GM21737 (cell line): Measurements from ENCODE around the gene ADSS1.
"Not testable (repeated sequence)": the region's sequence is repeated elsewhere in the genome, so short reads cannot be mapped to it uniquely, and the experiment has no call there.

Experiments used
- ATAC-seq: cut with Tn5 transposase; IDR thresholded peaks from one replicate; pipeline ENCODE4 v1.9.1; 2021; ENCODE audit warnings: mild to moderate bottlenecking, moderate library complexity; ENCODE audit not compliant: unreplicated experiment

The ADSS1 gene

DNA sequence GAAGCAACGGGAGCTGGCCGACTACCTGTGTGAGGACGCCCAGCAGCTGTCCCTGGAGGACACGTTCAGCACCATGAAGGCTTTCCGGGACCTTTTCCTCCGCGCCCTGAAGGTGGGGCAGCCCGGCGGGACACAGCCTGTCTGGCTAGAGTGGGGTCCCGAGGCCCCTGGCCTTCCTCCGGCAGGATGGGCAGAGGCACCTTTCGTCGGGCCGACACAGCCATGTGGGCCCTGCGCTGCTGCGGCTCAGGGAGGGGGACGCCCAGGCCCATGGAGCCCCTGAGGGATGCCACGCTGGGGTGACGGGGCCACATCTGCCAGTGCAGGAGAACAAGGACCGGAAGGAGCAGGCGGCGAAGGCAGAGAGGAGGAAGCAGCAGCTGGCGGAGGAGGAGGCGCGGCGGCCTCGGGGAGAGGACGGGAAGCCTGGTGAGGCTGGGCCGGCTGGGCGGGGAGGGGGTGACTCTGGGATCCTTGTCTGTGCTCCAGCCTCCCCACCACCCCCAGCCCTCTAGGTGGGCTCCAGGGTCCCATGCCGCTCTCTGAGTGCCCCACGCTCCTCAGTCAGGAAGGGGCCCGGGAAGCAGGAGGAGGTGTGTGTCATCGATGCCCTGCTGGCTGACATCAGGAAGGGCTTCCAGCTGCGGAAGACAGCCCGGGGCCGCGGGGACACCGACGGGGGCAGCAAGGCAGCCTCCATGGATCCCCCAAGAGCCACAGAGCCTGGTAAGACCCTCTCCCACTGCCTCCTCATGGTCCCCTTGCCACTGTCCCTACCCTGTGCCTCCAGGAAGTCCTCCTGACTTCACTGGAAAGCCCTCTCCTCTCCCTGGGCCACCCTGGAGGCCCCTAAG, 10.9 kb upstream of the ADSS1 start:
- ATAC-seq, result no peak

DNA sequence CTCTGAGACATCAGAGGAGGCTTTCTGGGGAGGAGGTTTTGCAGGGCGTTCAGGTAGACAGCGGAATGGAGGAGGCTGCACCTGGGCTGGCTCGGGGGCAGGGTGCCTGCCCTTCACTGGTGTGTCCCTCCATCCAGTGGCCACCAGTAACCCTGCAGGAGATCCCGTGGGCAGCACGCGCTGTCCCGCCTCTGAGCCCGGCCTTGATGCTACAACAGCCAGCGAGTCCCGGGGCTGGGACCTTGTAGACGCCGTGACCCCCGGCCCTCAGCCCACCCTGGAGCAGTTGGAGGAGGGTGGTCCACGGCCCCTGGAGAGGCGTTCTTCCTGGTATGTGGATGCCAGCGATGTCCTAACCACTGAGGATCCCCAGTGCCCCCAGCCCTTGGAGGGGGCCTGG, 10.0 kb upstream of the ADSS1 start:
- ATAC-seq, result no peak

DNA sequence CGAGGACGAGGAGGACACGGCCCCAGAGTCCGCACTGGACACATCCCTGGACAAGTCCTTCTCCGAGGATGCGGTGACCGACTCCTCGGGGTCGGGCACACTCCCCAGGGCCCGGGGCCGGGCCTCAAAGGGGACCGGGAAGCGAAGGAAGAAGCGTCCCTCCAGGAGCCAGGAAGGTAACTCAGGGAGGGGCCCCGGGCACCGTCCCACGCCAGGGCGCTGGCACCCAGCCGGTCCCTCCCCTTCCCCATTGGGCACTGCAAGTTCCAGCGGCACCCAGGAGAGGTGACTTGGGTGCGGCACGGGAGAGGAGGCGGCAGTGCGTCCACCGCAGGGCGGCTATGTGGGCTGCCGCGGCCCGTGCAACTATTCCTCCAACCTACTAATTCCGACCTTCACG, 9.3 kb upstream of the ADSS1 start:
- ATAC-seq, result no peak

DNA sequence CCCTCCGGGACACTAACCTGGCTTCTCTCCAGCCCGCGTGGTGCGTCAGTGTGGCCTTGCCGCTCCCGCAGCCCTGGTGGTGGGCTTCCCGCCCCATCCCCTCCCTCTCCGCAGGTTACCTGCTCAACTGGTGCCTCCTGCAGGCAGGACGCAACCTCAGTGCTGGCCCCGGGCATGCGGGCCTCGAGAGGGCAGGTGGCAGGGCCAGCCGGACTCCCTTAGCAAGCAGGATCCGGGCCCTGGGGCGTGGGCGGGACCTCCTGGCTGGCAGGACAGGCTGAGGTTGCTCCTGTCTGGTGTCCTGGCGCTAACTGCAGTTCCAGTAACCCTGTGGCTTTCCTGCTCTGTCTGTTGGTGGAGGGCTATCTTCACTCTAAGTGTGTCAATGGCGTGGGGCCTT, 8.6 kb upstream of the ADSS1 start:
- ATAC-seq, result no peak

DNA sequence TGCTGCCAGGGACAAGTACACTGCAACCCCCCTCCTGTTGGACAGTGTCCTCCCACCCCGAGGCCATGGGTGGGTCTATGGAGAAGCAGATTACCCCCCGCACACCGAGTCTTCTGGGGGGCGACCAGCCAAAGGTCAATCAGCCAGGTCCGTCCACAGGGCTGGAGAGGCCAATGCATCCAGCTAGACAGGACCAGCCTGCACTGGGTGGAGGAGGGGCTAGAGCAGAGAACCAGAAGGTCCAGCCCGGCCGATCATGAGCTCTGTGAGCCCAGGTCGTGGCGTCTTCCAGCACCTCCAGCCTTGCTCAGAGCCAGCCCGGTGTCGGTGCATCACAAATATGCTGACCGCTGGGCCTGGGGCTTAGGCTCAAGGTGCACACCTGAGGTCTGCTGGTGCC, 8.2 kb upstream of the ADSS1 start:
- ATAC-seq, result no peak

DNA sequence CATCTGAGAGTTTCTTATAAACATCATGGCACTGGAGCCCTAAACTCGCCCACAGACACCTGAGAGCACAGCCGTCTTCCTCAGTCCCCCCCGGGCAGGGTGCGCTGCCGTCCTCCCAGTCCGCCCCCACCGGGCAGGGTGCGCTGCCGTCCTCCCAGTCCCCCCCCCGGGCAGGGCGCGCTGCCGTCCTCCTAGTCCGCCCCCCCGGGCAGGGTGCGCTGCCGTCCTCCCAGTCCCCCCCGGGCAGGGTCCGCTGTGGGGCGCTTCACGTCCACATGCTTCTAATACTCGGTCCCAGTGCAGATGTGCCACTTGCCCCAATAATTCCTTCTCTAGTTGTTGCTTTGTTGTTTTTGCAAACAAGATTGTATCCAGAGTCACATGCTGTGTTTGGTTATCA, 6.9 kb upstream of the ADSS1 start:
- ATAC-seq, result no peak

DNA sequence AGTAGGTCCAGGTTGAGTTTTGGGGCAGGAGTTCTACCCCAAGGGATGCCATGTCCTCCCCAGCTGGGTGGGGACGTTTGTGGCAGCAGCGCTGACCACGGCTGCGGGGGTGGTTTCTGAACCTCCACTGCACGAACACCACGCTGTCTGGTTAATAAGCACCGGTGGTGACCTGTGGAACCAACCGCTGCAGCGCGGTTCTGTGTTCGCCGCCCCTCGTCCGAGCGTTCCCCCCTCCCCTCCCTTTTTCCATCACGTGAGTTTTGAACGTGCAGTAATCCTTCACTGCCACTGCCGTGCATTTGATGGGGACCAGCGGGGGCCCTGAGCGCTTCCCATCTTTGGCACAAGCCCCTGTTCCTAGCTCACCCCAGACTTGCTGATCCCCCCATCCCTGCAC, 6.4 kb upstream of the ADSS1 start:
- ATAC-seq, result no peak

DNA sequence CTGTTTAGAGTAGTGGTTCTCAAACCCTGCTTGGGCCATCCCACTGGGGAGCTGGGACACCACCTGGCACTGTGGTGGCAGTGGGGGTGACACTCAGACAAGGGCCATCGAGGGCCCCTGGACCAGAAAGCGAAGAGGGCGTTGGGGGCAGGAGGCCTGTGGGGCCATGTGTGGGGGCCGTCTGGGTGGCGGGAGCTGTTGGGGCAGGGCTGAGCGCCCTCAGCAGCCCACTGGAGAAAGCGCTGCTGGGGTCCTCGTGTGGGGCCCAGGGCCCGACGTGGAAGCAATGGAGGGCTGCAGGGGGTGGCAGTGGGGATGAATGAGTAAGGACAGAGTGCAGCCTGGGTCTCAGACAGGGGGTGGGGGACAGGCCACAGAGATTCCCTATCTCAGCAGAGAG, 5.9 kb upstream of the ADSS1 start:
- ATAC-seq, result no peak

DNA sequence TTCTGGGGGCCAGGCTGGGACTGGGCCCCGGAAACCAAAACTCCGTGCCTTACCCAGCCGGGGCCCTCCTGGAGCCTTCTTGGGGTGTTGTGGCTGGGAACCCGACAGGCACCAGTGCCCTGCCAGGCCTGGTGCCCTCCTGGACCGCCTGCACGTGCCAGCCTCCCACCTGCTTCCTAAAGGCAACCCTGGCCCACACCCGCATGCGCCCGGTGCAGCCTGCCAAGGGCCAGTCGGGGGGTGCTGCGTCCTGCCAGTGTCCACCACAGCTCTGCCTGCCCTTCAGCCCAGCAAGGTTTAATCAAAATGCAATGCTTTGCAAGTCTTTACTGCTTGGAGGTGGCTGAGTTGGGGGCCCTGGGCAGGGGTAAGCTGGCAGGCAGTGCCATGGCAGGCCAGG, 5.2 kb upstream of the ADSS1 start:
- ATAC-seq, result no peak

DNA sequence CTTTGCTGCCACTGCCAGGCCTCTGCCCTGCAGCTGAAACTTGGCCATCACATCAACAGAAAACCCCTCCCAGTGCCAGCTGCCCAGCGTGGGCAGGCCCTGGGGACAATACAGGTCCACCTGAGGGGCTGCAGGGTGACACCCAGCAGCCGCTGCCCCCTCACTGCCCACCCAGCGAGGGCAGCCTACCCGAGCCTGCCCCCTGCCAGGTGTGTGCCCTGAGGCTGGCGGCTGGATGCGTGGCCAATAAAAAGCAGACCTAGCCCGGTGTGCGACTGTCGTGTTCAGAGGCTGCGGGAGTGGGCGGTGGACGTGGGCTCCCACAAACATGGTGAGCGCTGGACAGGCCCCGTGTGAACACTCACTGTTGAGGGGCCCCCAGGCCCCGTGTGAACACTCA, 4.7 kb upstream of the ADSS1 start:
- no peak for ATAC-seq

DNA sequence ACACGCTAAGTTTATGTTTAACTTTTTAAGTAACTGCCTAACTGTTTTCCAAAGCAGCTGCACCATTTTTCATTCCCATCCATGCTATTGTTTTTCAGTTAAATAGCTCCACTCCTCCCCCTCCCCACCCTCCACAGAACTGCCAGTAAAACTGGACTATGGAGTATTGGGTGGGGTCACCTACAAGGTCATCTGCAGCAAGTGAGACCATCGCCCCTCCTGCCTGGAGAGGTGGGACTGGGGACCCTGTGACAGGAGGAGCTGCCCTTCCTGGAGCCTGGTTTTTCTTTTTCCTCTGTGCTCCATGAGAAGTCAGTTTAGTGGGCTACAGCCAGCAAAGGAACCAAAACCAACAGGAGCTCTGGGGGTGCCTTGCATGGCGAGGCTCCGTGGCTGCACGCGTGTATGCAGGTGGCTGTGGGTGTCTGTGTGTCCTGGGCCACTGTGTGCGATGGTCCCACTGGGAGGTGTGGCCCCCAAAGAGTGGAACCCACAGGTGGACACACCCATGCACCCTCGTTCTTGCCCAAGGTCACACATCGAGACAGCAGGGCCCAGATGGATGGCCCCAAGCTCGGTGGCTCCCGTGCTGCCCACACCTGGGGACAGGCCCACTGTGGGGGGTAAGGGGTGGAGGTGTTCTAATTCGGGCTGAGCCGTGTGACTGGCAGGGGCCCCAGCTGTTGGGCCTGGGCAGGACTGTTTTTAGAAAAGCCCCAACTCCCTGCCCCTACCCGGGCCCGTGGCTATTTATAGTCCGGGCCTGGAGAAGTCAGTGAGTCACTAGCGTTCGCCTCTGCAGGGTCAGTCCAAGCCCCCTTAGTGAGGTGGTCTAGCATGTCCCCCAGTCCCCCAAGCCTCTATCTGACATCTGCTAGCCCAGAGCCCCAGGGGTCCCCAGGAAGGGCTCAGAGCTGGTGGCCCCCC, 2.3 kb upstream of the ADSS1 start:
- no peak for ATAC-seq

DNA sequence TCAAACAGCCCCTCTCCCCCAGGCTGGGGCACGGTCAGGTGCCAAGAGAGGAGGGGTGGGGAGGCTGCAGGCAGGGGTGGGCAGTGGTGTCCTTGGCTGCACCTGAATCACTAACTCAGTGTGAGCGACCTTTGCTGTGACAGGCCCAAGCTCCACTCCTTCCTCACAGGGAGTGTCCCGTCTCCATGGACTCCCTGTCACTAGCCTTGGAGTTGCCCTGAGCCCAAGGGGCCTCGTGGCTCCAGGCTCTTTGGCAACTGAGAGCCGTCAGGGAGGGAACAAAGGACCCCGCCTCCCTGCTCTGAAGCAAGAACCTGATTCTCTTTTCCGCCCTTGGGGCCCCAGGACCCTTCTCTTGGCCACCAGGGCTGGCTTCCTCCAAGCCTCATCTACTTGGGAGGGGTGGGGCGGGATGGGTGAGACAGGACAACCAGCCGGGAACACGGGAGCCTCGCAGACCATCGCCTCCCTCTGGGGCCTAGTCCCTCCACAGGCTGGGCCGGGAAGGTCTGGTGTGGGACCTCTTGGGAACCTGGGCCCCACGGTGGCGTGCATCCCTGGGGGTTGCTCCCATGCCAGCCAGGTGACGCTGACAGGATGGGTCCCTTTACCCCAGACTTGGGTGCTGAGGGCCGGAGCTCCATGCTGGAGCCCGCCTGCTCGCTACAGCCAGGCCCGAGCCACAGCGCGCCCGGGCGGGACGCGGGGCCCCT, 935 bp upstream of the ADSS1 start:
- ATAC-seq, result no peak

DNA sequence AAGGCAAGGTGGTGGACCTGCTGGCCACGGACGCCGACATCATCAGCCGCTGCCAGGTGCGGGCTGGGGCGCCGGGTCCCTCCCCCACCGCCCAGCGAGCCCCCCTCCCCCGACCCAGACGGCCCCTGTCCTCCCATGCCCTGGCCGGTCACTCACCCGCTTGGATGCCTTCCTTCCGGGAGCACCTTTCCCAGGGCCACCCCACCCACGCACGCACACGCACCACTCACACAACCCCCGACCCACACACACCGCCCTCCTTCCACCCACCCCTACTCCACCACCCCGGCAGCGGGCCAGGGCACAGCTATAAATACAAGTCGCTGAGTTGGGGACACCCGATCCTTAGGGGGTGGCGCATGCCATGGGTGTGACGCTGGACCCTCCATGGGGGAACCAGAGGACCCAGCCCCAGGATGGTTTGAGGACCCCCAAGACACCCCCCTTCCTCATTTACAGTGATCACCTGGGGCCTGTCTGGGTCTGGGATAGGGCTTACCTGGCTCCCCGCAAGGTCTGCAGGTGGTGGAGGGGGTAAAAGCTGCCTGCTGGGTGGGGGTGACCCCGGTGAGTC, 465 bp downstream of the ADSS1 start:
- ATAC-seq, result no peak

DNA sequence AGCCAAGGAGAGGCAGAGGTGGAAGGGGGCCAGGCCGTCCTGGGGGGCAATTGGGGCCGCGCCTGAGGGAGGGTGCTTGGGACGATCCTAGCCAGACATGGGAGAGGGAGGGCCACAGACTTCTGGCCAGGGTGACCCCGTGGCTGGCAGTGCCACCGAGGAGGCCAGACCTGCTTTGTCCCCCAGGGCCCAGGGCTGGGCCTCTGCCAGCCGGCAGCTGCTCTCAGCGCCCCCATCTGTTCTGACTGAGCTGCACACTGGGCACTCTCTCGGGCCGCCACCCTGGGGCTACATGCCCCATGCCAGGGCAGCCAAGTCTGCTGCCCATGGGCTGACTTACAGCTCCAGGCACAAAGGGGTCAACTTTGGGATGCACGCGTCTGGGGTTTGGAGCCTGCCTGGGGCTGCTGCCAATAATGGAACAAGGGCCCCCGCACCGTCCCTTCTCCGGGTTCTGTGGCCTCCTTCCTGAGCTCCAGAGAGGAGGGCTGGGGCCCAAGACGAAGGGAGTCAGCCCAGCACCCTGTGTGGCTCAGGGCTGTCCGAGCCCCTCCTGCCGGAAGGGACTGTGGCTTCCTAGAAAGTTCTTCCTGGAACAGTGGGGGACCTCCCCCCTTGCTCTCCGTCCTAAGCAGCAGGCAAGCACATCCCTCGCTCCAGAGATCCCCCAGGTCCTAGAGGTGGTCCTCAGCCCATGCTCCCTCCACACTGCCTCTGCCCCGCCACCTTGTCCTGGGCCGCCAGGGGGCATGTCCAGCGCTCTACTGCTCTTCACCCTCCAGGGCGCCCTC, 1.1 kb downstream of the ADSS1 start:
- no peak for ATAC-seq

DNA sequence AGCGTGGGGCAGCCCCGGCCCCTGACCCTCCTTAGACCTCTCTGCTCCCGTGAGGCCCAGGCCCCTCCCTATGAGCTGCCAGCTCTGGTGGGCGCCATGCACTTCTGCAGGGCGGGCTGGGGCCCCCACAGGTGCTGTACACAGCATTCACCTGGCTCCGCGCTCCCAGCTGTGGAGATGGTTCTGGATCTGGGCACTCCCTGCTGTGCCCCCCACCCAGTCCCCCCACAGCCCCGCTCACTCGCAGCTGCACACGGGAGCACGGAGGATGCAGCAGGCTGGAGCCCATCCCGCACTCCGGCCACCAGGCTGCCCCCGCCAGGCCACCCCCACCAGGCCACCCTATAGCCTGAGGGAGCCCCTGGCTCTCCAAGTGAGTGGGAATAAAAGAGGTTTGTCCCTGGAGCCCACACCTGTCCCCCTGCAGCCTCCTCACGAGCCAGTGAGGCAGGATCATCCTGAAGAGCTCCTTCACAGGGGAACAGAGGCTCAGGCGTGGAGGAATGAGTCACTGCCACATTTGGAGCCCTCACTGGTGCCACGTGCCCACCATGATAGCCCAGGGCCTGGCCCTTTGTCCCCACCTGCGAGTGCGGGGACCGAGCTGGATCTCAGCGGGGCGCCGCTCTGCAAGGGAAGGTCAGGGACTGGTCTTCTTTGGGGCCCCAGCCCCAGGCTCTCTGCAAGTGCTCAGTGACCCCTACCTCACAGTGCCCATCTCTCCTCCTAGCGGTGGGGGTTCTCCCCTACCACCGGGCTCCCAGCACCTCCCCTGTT, 1.9 kb downstream of the ADSS1 start:
- no peak for ATAC-seq

DNA sequence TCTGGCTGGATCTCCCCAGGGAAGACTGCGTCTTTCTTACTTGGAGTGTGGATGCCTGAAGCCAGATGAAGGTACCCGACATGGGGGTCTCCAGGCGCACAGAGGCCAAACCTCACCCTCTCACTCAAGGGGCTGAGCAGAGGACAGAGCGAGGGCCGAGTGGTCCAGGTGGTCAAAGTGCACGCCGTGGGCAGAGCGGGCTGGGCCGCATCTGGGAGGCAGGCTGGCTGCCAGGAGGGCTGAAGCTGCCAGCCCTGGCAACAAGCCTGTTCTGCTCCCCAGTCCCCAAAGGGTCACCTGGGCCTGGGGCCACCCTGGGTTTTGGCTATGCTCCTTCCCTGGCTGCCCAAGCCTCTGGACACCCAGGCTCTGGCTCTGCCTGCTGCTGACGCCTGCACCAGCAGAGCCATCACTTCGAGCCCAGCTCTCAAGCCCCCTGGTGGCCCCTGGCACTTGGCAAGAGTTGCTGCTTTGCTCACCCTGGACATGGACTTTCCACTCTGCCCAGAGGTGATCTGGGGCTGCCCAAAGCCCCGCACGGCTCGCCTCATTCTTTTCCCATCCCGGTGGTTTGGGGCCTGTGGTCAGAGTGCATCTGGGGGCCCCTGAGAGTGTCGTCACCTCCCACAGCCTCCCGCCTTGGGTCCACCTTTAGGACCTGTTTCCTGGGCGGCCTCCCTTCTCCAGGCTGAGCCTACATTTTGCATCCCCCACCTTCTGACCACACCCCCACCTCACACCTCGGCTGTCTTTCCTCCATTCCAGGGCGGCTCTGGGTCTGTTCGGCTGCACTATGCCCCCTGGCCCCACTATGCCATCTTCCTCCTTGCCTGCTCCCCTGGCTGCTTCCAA, 2.8 kb downstream of the ADSS1 start:
- ATAC-seq, result no peak

DNA sequence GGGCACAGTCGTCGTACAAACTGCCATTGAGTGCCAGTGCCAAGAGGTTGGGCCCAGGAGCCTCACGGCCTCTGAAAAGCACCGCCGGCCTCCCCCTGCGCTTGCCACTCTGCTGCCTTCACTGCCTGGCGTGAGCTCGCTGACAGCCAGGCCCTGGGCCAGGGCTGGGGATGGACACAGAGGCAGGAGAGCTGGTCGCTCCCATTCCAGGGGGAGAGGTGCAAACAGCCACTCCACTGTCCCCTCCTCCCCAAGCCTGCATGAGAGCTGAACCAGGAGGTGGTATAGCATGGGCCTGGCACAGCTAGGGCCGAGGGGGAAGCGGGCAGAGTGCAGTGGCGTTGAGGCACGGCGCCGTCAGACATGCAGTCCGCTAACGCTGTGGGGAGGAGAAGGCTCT, 4.6 kb downstream of the ADSS1 start:
- no peak for ATAC-seq

DNA sequence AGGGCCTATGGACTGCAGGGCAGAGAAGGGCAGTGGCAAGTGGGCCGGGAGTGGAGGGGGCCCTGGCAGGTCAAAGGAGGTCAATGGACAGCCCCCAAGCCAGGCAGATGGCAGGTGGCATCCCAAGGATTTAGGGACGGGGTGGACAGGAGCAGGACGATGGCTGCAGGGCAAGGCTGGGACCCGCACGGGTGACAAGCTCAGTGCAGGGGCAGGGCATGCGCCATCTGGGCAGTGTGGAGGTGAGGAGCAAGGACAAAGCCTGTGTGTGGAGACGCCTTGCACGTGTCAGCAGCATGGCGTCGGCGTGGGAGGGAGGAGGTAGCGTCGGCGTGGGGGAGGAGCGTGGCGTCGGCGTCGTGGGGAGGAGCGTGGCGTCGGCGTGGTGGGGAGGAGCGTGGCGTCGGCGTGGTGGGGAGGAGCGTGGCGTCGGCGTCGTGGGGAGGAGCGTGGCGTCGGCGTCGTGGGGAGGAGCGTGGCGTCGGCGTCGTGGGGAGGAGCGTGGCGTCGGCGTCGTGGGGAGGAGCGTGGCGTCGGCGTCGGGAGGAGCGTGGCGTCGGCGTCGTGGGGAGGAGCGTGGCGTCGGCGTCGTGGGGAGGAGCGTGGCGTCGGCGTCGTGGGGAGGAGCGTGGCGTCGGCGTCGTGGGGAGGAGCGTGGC, 5.3 kb downstream of the ADSS1 start:
- not testable (repeated sequence) for ATAC-seq
